Measurements from ENCODE around the gene NIN.

NIN gene

DNA sequence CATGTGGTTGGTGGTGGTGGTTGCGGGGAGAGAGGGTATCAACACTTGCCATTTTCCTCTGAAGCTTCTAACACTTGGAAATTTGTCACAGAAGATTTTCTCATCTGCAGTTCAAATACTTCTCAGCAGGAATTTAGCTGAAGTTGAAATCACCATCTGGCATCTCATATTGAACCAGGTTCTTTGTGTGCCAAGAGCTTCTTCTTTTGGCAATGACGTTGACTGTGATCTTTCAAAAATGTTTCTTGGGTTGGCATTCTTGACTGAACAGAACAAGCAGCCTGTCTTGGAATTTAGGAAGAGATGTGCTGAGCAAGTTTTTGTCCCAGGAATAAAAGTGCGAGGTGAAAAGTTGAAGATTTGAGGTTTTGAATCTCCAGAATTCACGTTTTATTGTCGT lies 8.7 kb upstream of the NIN start:
- TF ChIP-seq FOXP2 (optimal IDR thresholded peaks at IDR 0.05; ENCODE audit: borderline replicate concordance, extremely low read depth, extremely low read length, insufficient read depth) (no peak), SIN3A (IDR thresholded peaks at IDR 0.05; ENCODE audit: borderline replicate concordance, insufficient read depth, low read length) (no peak), POLR2AphosphoS5 (IDR thresholded peaks at IDR 0.05; ENCODE audit: low read depth, low read length) (no peak), TAF1 (IDR thresholded peaks at IDR 0.05; ENCODE audit: borderline replicate concordance, insufficient read depth, low read length) (no peak)
- TF ChIP-seq, protein P1, sequence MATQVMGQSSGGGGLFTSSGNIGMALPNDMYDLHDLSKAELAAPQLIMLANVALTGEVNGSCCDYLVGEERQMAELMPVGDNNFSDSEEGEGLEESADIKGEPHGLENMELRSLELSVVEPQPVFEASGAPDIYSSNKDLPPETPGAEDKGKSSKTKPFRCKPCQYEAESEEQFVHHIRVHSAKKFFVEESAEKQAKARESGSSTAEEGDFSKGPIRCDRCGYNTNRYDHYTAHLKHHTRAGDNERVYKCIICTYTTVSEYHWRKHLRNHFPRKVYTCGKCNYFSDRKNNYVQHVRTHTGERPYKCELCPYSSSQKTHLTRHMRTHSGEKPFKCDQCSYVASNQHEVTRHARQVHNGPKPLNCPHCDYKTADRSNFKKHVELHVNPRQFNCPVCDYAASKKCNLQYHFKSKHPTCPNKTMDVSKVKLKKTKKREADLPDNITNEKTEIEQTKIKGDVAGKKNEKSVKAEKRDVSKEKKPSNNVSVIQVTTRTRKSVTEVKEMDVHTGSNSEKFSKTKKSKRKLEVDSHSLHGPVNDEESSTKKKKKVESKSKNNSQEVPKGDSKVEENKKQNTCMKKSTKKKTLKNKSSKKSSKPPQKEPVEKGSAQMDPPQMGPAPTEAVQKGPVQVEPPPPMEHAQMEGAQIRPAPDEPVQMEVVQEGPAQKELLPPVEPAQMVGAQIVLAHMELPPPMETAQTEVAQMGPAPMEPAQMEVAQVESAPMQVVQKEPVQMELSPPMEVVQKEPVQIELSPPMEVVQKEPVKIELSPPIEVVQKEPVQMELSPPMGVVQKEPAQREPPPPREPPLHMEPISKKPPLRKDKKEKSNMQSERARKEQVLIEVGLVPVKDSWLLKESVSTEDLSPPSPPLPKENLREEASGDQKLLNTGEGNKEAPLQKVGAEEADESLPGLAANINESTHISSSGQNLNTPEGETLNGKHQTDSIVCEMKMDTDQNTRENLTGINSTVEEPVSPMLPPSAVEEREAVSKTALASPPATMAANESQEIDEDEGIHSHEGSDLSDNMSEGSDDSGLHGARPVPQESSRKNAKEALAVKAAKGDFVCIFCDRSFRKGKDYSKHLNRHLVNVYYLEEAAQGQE (IDR thresholded peaks at IDR 0.05; ENCODE audit: insufficient read depth in 1 of 2, low read depth in 2 of 2, low read length in 2 of 2) = no peak

DNA sequence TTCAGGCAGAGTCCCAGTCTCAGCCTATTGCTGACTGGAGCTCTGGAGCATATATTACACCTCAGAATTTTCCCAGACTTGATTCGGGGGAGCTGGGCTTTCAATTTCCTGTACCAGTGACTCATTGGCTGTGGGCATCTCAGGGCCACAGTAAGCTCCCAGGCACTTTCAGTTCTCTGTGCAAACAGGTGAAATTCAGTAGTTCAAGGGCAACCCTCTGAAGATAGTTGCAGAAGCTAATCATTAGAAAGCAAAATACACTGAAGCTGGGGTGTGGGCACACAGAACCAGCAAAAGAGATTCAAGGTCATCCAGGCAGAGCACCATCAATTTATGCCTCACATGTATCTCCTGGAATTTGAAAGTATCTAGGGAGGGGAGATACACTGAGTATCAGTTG lies 8.1 kb upstream of the NIN start:
- TF ChIP-seq, protein P1 (IDR thresholded peaks at IDR 0.05; ENCODE audit: insufficient read depth in 1 of 2, low read depth in 2 of 2, low read length in 2 of 2) = no peak
- TF ChIP-seq POLR2AphosphoS5 (IDR thresholded peaks at IDR 0.05; ENCODE audit: low read depth, low read length) (no peak), FOXP2 (optimal IDR thresholded peaks at IDR 0.05; ENCODE audit: borderline replicate concordance, extremely low read depth, extremely low read length, insufficient read depth) (no peak), SIN3A (IDR thresholded peaks at IDR 0.05; ENCODE audit: borderline replicate concordance, insufficient read depth, low read length) (no peak), TAF1 (IDR thresholded peaks at IDR 0.05; ENCODE audit: borderline replicate concordance, insufficient read depth, low read length) (no peak)

DNA sequence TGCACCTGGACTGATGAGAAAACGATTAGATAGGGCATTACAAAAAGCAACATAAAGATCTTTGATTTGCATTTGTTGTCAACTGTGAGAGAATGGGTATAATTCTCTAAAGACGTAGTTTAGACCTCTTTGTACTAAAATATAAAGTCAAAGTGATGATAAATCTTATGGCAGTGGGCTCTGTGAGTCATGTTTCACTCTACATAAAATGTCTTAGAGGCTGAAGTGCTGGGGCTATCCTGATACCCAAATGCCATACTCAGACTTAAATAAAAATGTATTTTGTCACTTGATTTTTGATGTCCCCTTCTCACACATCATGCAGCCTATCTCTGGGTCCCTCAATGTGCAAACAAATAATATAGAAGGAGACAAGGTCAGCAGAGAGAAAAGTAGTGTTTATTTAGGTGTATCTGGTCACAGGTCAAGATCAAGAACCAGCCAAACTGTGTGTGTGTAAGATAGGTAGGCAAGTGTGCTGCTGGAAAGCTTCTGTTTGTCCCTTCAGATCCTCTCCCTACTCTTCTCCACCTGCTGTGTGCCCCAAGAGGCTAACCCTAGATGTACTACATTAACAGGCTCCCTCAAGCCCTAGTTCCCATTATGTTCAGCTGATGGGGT lies 7.0 kb upstream of the NIN start:
- TF ChIP-seq TAF1 (IDR thresholded peaks at IDR 0.05; ENCODE audit: borderline replicate concordance, insufficient read depth, low read length) (no peak), POLR2AphosphoS5 (IDR thresholded peaks at IDR 0.05; ENCODE audit: low read depth, low read length) (no peak), SIN3A (IDR thresholded peaks at IDR 0.05; ENCODE audit: borderline replicate concordance, insufficient read depth, low read length) (no peak), FOXP2 (optimal IDR thresholded peaks at IDR 0.05; ENCODE audit: borderline replicate concordance, extremely low read depth, extremely low read length, insufficient read depth) (no peak)
- TF ChIP-seq, protein P1 (IDR thresholded peaks at IDR 0.05; ENCODE audit: insufficient read depth in 1 of 2, low read depth in 2 of 2, low read length in 2 of 2) = no peak

DNA sequence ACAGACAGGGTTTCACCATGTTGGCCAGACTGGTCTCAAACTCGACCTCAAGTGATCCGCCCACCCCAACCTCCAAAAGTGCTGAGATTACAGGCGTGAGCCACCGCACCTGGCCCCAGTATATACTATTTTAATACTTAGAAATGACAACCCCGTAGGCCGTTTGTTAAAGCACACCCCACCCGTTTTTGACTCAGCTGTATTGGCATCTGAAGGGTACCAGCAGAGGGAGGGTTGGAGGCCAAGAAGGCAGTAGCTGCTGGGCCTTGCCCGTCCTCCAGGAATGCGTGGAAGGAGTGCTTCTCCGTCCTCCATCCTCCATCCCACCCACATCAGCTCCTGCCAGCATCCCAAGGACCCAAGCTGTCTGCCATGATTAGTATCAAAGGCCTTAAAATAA lies 6.3 kb upstream of the NIN start:
- no peak for TF ChIP-seq SIN3A (IDR thresholded peaks at IDR 0.05; ENCODE audit: borderline replicate concordance, insufficient read depth, low read length)
- no peak for TF ChIP-seq POLR2AphosphoS5 (IDR thresholded peaks at IDR 0.05; ENCODE audit: low read depth, low read length)

DNA sequence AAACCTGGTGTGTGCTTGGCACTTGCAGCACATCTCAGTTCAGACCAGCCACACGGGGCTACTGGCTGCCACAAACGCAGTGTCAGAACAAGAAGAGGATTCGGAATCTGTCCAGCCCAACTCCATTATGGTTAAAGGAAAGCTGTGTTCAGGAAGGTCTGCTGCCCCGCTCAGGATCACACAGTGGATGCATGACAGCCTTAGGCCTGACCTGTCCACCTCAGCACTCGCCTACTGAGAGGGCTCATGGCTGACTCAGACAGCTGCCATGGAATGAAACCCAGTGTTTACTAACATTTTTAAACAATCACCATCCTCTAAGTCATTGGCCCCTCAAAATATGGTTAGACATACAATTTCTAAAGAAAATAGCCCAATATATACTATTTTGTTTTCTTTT lies 5.6 kb upstream of the NIN start:
- TF ChIP-seq, protein P1 (IDR thresholded peaks at IDR 0.05; ENCODE audit: insufficient read depth in 1 of 2, low read depth in 2 of 2, low read length in 2 of 2) = no peak
- TF ChIP-seq TAF1 (IDR thresholded peaks at IDR 0.05; ENCODE audit: borderline replicate concordance, insufficient read depth, low read length) = no peak
- no peak for TF ChIP-seq POLR2AphosphoS5 (IDR thresholded peaks at IDR 0.05; ENCODE audit: low read depth, low read length)
- TF ChIP-seq SIN3A (IDR thresholded peaks at IDR 0.05; ENCODE audit: borderline replicate concordance, insufficient read depth, low read length) = no peak
- no peak for TF ChIP-seq FOXP2 (optimal IDR thresholded peaks at IDR 0.05; ENCODE audit: borderline replicate concordance, extremely low read depth, extremely low read length, insufficient read depth)

Data from PFSK-1 (cell line).